HG03378 (cell line): ENCODE data around the gene MGAT4B.

Experiments
- ATAC-seq: cut with Tn5 transposase; IDR thresholded peaks from one replicate; pipeline ENCODE4 v1.9.1; 2021; ENCODE audit warnings: mild to moderate bottlenecking, moderate library complexity; ENCODE audit not compliant: unreplicated experiment

The MGAT4B gene

GRCh38 chr5:179749857-179750508 is 56.7 kb downstream of the MGAT4B start:
- no peak for ATAC-seq

- ATAC-seq, result no peak
These were observed 58.9 kb downstream of the MGAT4B start for GRCh38 chr5:179747811-179748210.
